Choroid plexus epithelial cell (primary cell): ENCODE results near the gene SH3GL1.

Experiments used
- DNase-seq: peaks from one replicate; pipeline ENCODE4 v3.0.0-alpha.2; 2010; ENCODE audit warnings: low read depth
- H3K4me3 ChIP-seq: 2 replicates; pipeline ENCODE4 v1.5.1; 2011; ENCODE audit warnings: low read depth, mild to moderate bottlenecking, control low read depth, low read length, moderate library complexity
- CTCF ChIP-seq: conservative IDR thresholded peaks from 2 replicates; pipeline ENCODE4 v1.5.1; 2011; ENCODE audit warnings: low read depth, mild to moderate bottlenecking, control low read depth, inconsistent platforms, low read length, moderate library complexity

Gene SH3GL1

GRCh38 chr19:4425537-4425936 is 25.2 kb upstream of the SH3GL1 start:
- no peak overlapping the region for H3K4me3 ChIP-seq
- peak; percentile 85 for DNase-seq
- TF ChIP-seq CTCF, result no peak

GRCh38 chr19:4423416-4424126 is 23.2 kb upstream of the SH3GL1 start:
- DNase-seq, result no peak

GRCh38 chr19:4416268-4416667 is 15.9 kb upstream of the SH3GL1 start:
- no peak for DNase-seq
- no peak for TF ChIP-seq CTCF
- no peak overlapping the region for H3K4me3 ChIP-seq

More at GRCh38 chr19:4423416-4424126, 23.2 kb upstream of the SH3GL1 start:
- H3K4me3 ChIP-seq, result no peak overlapping the region
- no peak for TF ChIP-seq CTCF

GRCh38 chr19:4415352-4415751 is 15.0 kb upstream of the SH3GL1 start:
- TF ChIP-seq CTCF, result no peak
- H3K4me3 ChIP-seq, result no peak overlapping the region
- DNase-seq, result no peak

- TF ChIP-seq CTCF, result peak; percentile 9
- peak overlapping the region; percentile 4 for H3K4me3 ChIP-seq
- peak; percentile 61 for DNase-seq
Measured at GRCh38 chr19:4414800-4415321, 14.5 kb upstream of the SH3GL1 start.

- DNase-seq, result peak; percentile 69
- TF ChIP-seq CTCF, result no peak
- H3K4me3 ChIP-seq, result peak overlapping the region; percentile 4
Measured at GRCh38 chr19:4414144-4414799, 13.9 kb upstream of the SH3GL1 start.

GRCh38 chr19:4413588-4413987 is 13.2 kb upstream of the SH3GL1 start:
- no peak for DNase-seq
- H3K4me3 ChIP-seq, result no peak overlapping the region

More at GRCh38 chr19:4413588-4413987, 13.2 kb upstream of the SH3GL1 start:
- no peak for TF ChIP-seq CTCF
